Activated naive CD8-positive, alpha-beta T cell (primary cell): ENCODE results near the gene WDR81.
"Not testable (repeated sequence)": the region's sequence is repeated elsewhere in the genome, so short reads cannot be mapped to it uniquely, and the experiment has no call there.

ENCODE experiments used
- H3K27ac Mint-ChIP-seq: one replicate; pipeline ENCODE4 v1.8.0; 2021; ENCODE audit warnings: mixed read lengths
- H3K27me3 Mint-ChIP-seq: one replicate; pipeline ENCODE4 v1.8.0; 2021; ENCODE audit warnings: mixed read lengths
- H3K36me3 Mint-ChIP-seq: one replicate; pipeline ENCODE4 v1.8.0; 2021; ENCODE audit warnings: mixed read lengths
- H3K4me1 Mint-ChIP-seq: one replicate; pipeline ENCODE4 v1.8.0; 2021; ENCODE audit warnings: low read depth, mixed read lengths
- H3K4me3 Mint-ChIP-seq: one replicate; pipeline ENCODE4 v1.8.0; 2021; ENCODE audit warnings: mild to moderate bottlenecking, mixed read lengths
- H3K9me3 Mint-ChIP-seq: one replicate; pipeline ENCODE4 v1.8.0; 2021; ENCODE audit warnings: low read depth, mixed read lengths

Gene WDR81

DNA sequence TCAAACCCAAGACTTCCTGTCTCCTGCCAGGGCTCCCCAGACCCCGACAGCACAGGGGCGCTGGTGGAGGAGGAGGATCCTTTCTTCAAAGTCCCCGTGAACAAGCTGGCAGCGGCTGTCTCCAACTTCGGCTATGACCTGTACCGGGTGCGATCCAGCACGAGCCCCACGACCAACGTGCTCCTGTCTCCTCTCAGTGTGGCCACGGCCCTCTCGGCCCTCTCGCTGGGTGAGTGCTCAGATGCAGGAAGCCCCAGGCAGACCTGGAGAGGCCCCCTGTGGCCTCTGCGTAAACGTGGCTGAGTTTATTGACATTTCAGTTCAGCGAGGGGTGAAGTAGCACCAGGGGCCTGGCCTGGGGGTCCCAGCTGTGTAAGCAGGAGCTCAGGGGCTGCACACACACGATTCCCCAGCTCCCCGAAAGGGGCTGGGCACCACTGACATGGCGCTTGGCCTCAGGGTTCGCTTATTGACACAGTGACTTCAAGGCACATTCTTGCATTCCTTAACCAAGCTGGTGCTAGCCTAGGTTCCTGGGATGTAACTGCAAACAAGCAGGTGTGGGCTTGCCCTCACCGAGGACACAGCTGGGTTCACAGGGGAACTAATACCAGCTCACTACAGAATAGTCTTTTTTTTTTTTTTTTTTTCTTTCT is 45.4 kb downstream of the WDR81 start:
- Mint-ChIP-seq H3K36me3 (no peaks in the 10 kb centered on the region), H3K4me1 (peaks cover 33% of the 10 kb centered on the region), H3K4me3 (peak overlapping the region; percentile 83), H3K9me3 (no peaks in the 10 kb centered on the region), H3K27me3 (no peaks in the 10 kb centered on the region), H3K27ac (peak overlapping the region; percentile 86)

DNA sequence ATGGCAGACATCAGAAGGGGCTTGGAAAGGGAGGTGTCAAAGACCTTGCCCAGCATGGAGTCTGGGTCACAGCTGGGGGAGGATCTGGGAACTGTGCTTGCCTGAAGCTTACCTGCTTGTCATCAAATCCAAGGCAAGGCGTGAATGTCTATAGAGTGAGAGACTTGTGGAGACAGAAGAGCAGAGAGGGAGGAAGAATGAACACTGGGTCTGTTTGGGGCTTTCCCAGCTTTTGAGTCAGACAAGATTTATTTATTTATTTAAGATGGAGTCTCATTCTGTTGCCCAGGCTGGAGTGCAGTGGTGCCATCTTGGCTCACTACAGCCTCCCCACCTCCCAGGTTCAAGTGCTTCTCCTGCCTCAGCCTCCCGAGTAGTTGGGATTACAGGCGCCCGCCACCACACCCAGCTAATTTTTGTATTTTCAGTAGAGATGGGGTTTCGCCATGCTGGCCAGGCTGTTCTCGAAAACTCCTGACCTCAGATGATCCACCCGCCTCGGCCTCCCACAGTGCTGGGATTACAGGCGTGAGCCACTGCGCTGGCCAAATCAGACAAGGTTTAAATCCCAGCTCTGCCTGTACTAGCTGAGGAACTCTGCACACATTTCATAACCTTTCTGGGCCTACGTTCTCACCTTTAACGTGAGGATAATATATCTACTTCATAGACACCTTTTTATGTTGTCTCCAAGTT is 48.6 kb downstream of the WDR81 start:
- H3K27me3 Mint-ChIP-seq, H3K36me3 Mint-ChIP-seq, H3K9me3 Mint-ChIP-seq, H3K4me3 Mint-ChIP-seq: not testable (repeated sequence)
- Mint-ChIP-seq H3K4me1 (peaks cover 27% of the 10 kb centered on the region), H3K27ac (peak overlapping the region; percentile 77)

DNA sequence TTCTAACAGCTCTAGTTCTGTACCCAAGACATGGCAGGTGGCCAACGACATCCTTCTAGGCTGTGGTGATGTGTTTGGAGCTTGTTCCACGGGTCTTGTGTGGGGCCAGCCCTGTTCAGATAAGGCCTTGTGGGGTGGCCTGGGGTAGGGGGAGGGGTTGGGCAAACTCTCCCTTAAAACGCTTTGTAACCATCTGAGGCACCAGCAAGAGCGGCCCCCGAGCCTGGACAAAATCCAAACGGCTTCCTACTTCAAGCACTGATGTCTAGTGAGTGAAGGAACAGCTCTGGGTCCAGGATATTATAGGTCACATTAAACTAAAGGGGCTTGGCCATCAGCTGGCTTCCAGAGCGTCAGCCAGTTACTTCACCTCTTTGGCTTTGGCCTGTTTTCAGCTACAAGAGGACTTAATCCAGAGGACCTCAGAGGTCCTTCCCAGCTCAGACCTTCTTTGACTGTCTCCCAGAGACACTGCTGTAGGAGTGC is 49.2 kb downstream of the WDR81 start:
- Mint-ChIP-seq H3K4me3 (no peak overlapping the region), H3K27me3 (no peaks in the 10 kb centered on the region), H3K27ac (peak overlapping the region; percentile 22), H3K9me3 (no peaks in the 10 kb centered on the region), H3K4me1 (peaks cover 27% of the 10 kb centered on the region), H3K36me3 (no peaks in the 10 kb centered on the region)

DNA sequence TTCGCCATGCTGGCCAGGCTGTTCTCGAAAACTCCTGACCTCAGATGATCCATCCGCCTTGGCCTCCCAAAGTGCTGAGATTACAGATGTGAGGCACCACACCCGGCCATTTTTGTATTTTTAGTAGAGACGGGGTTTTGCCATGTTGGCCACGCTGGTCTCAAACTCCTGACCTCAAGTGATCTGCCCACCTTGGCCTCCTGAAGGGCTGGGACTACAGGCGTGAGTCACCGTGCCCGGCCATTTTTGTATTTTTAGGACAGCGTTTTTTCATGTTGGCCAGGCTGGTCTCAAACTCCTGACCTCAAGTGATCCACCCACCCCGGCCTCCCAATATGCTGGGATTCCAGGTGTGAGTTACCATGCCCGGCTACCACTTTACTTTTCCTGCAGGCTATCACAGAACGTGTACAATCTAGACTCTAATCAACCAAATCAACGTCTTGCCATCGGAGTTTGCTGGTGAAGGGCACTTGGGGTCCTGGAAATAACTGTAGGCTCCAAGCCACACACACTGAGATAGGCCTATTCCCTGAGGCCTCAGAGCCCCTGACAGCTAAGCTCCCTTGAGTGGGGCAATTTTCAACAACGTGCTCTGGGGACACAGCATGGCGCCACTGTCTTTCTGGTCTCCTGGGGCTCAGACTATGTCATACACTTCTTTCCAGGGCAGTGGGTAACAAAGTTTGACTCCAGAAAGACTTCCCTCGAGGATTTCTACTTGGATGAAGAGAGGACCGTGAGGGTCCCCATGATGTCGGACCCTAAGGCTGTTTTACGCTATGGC is 50.1 kb downstream of the WDR81 start:
- Mint-ChIP-seq H3K4me1 (peaks cover 21% of the 10 kb centered on the region), H3K27ac (no peak overlapping the region), H3K27me3 (no peaks in the 10 kb centered on the region), H3K36me3 (no peaks in the 10 kb centered on the region), H3K9me3 (no peaks in the 10 kb centered on the region), H3K4me3 (no peak overlapping the region)

DNA sequence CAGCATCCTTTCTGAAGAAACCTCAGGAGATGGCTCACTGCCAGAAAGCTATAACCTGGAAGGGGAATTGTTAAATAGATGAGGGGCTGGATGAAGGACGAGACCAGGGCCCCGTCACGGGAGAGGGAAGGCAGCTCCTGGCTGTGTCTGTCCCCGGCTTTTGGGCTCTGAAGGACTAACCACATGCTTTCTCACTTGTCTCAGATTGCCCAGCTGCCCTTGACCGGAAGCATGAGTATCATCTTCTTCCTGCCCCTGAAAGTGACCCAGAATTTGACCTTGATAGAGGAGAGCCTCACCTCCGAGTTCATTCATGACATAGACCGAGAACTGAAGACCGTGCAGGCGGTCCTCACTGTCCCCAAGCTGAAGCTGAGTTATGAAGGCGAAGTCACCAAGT is 51.8 kb downstream of the WDR81 start:
- Mint-ChIP-seq H3K27me3 (no peaks in the 10 kb centered on the region), H3K9me3 (no peaks in the 10 kb centered on the region), H3K4me3 (no peak overlapping the region), H3K4me1 (peaks cover 9% of the 10 kb centered on the region), H3K27ac (peak overlapping the region; percentile 46), H3K36me3 (no peaks in the 10 kb centered on the region)

DNA sequence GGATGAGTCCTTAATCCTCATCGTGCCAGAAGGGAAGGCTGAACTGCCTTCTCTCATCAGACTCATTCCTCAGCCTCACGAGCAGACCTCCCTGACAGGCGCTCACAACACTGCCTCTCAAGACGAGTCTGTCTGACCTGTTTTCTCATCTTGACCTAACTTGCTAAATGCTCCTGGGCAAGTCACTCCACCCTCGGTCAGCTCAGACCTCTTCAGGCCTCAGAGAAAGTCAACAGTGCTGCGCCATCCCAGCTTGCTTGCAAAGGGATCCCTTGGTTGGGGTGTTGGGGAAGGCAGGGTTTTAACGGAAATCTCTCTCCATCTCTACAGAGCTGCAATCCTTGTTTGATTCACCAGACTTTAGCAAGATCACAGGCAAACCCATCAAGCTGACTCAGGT is 52.4 kb downstream of the WDR81 start:
- Mint-ChIP-seq H3K27me3 (no peaks in the 10 kb centered on the region), H3K36me3 (no peaks in the 10 kb centered on the region), H3K9me3 (no peaks in the 10 kb centered on the region), H3K4me1 (peaks cover 6% of the 10 kb centered on the region), H3K4me3 (no peak overlapping the region), H3K27ac (no peak overlapping the region)

DNA sequence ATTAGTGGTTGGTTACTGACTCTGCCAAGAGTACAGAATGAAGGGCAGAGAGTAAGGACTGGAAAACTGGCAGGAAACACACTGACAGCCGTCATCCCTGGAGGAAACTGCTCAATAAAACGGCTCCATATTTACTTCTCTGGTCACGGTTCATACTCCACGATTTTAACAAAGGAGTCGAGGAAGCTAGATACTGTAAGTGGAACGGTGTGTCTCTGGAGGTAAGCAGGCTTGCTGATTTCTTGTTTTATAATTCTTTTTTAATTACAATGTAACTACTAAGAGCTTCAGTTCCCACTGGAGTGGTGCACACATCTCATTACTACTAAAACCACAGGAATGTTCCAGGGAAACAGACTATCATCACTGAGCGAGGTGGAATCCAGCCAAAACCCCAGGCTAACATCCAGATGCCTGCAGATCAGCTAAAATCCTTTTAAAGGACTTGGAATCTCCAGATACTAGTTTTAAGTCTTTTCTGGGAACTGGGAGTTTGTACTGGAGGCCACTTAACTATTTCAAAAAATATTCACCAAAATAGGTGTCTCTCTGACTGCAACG is 55.1 kb downstream of the WDR81 start:
- peaks cover 9% of the 10 kb centered on the region for H3K4me1 Mint-ChIP-seq
- H3K4me3 Mint-ChIP-seq = no peak overlapping the region
- no peak overlapping the region for H3K27ac Mint-ChIP-seq
- no peaks in the 10 kb centered on the region for H3K27me3 Mint-ChIP-seq
- H3K9me3 Mint-ChIP-seq = no peaks in the 10 kb centered on the region
- H3K36me3 Mint-ChIP-seq = no peaks in the 10 kb centered on the region

DNA sequence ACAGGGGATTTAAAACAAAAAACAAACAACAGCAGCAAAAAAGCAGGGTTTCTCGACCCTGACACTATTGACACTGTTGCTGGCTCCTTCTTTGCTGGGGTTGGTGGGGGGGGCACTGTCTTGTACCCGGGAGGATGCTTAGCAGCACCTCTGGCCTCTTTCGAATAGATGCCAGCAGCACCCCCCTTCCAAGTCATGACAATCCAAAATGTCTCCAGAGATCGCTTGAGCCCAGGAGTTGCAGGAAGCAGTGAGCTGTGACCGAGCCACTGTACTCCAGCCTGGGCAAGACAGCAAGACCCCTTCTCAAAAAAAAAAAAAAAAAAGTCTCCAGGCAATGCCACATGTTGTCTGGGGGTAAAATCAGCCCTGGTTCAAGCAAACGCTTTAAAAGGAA is 57.7 kb downstream of the WDR81 start:
- Mint-ChIP-seq H3K27ac (no peak overlapping the region), H3K4me3 (no peak overlapping the region), H3K4me1 (peaks cover 10% of the 10 kb centered on the region), H3K9me3 (no peaks in the 10 kb centered on the region), H3K27me3 (no peaks in the 10 kb centered on the region), H3K36me3 (peaks cover 4% of the 10 kb centered on the region)

DNA sequence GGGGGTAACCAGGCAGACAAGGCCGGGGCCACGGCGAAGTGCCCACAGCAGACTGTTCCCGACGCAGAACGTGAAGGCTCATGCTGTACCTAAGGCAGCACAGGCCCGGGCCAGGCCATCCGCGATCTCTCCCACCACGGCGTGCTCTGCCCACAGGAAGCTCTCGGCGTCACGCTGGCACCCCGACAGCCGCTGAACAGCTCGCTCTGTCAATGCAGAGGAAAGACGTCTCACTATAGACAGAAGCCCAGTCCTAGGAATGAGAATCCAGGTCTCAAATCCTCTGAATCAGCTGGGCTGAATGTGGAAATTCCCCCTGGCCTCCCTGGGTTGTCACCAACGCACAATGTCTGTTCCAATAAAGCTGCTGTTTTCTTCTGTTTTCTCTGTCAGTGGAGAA is 58.8 kb downstream of the WDR81 start:
- Mint-ChIP-seq H3K4me3 (peak overlapping the region; percentile 11), H3K9me3 (no peaks in the 10 kb centered on the region), H3K4me1 (peaks cover 10% of the 10 kb centered on the region), H3K27me3 (no peaks in the 10 kb centered on the region), H3K27ac (no peak overlapping the region), H3K36me3 (peaks cover 4% of the 10 kb centered on the region)

DNA sequence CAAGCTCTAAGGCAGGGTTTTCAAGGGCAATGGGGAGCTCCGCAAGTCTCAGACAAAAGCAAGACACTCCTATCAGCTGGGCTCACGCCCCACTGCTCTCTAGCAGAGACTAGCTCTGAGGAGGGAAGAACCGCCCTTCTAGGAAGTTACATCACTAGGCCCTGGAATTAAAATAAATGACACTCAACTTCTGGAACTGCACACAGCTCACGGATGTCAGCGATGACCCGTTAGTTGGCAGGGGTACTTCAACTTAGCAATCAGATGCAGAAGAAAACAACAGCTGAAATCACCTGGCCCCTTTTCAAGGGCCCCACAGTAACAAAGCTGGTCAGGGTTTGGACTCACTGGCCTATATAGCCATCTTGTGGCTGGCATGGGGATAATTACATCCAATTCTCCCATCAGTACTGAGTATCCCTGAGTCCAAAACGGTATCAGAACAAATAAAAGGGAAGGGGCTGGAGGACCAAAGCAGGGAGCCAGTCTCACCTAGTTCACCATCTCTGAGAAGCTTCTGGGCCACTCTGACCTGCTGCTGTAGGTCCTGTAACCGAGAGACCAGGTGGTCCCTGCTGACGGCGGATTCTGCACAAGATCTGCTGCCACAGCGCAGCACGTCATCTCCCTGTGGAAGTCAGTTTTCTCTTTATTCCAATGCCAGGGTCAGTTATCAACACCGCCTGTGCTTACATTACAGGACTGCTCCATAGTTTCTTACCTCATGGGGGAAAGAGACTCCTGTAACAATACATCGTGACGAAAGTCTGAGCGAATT is 59.5 kb downstream of the WDR81 start:
- Mint-ChIP-seq H3K36me3 (peaks cover 4% of the 10 kb centered on the region), H3K27ac (no peak overlapping the region), H3K4me3 (peak overlapping the region; percentile 11), H3K4me1 (peaks cover 13% of the 10 kb centered on the region), H3K27me3 (no peaks in the 10 kb centered on the region), H3K9me3 (no peaks in the 10 kb centered on the region)

DNA sequence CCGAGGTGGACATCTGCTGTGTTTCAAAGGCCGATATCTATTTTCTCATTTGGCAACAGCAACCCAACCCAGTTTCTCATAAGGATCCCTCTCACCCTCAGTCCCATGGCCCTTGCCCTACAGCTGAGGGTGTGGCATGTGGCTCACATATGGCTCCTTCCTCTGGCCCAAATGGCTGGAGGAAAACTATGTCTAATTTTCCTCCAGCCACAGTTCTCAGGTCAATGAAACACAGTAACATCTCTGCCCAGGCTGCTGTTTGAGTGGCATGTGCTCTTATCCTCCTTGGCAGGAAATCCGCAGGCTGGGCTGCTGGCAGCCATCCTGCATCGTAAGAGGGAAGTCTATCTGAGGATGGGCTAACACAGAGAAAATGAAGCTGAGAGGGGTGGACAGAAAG is 61.4 kb downstream of the WDR81 start:
- H3K36me3 Mint-ChIP-seq = peaks cover 4% of the 10 kb centered on the region
- no peak overlapping the region for H3K4me3 Mint-ChIP-seq
- no peaks in the 10 kb centered on the region for H3K27me3 Mint-ChIP-seq
- H3K9me3 Mint-ChIP-seq = no peaks in the 10 kb centered on the region
- H3K4me1 Mint-ChIP-seq = peaks cover 13% of the 10 kb centered on the region
- H3K27ac Mint-ChIP-seq = no peak overlapping the region

DNA sequence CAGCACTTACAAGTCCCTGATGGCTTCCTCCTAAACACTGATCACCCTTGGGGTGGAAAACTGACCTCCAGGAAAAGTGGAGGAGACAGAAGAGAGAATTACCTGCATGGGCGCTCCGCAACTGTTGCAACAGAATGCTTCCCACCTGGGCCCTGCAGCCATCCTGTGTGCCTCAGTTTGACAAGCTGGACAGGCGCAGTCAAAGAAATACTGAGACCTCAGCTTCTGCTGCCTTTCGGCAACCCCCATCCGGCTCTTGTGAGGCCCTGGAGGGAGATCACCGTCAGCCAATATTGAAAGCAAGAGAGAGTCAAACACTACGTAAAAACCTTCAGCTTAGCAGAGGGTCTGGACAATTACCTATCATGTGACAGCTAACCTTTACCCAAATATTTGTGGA is 62.2 kb downstream of the WDR81 start:
- Mint-ChIP-seq H3K27me3 (no peaks in the 10 kb centered on the region), H3K4me3 (no peak overlapping the region), H3K4me1 (peaks cover 13% of the 10 kb centered on the region), H3K27ac (no peak overlapping the region), H3K36me3 (peaks cover 4% of the 10 kb centered on the region), H3K9me3 (no peaks in the 10 kb centered on the region)

DNA sequence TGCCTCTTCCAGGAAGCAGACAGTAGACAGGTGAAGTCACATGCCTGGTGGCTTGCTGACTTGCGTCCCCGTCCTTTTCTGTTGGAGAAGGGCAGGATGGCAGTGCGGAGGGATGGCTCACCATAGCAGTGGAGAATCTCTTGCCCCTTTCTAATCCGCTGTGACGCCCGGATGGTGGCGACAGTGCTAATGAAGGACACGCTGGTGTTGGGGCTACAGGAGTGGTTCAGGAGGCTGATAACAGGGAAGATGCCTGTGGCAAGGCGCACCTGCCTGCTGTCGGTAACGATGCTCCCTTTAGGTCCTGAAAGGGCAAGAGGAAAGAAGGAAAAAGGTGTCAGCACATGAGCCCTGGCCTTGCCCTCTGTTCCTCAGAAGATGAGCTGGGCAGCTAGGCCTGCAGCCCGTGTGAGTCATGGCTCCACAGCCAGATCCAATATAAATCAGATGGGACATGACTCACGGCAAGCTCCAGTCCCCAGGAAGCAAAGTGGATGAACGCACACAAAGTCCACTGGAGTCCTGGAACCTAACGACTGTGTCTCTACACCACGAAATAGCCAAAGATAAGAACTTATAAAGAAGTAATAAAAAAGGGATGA is 62.9 kb downstream of the WDR81 start:
- no peak overlapping the region for H3K27ac Mint-ChIP-seq
- H3K4me1 Mint-ChIP-seq = peaks cover 13% of the 10 kb centered on the region
- no peaks in the 10 kb centered on the region for H3K9me3 Mint-ChIP-seq
- H3K36me3 Mint-ChIP-seq = peaks cover 4% of the 10 kb centered on the region
- no peaks in the 10 kb centered on the region for H3K27me3 Mint-ChIP-seq
- H3K4me3 Mint-ChIP-seq = no peak overlapping the region
